GM19025 (cell line): ENCODE data around the gene NOD2.

ENCODE experiments used
- ATAC-seq: cut with Tn5 transposase; IDR thresholded peaks from one replicate; pipeline ENCODE4 v1.9.1; 2021; ENCODE audit warnings: mild to moderate bottlenecking, low read depth, moderate library complexity; ENCODE audit not compliant: unreplicated experiment

NOD2 gene

DNA sequence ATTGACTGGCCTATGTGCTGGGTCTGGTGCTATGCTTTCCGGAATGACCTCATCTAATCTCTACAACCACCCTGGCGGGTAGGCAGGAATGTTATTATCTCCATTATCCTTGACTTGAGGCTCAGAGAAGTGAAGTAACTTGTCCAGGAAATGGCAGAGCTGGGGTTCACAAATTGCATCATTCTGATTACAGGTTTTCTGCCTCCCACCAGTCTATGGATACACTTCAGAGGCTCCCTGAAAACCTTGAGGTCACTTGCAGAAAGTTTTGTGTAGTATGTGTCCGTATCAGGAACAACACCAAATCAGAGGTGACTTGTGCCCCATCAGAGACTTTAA lies 19.1 kb downstream of the NOD2 start:
- ATAC-seq = no peak

DNA sequence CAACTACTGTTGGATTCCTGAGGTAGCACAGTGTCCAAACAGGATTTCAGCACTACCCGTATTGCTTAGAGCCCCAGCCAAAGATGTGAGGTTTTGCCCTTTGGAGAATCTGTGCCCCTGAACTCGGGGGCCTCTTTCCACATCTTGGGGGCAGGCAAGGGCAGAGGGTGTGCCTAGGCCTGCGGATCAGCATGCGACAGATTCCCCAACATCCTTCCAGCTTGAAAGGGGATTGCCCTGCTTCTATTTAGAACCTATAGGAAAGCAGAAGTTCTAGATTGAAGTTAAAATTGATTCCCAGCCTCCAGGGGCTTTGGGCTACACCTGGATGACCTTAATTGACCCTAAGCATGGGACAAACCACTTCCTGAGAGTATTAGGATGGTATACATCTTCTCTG lies 19.6 kb downstream of the NOD2 start:
- ATAC-seq = no peak

DNA sequence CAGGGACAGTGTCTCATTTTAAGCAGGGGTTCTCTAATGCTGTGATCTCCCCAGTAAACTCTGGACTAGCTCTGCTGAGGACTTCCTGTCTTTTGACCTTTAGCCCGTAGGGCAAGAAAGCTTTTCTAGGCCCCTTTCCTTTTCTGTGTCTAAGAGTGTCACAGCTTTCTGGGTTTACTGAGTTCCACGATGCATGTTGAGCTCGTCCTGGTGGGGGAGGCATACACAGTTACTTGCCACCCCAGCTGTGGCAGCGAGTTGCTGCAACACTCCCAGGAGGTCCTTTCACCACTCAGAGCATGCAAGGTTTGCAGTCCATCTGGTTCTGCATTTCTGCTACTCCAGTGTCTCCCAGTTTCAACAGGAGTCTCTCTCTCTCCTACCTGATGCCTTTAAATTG lies 23.7 kb downstream of the NOD2 start:
- ATAC-seq = no peak

DNA sequence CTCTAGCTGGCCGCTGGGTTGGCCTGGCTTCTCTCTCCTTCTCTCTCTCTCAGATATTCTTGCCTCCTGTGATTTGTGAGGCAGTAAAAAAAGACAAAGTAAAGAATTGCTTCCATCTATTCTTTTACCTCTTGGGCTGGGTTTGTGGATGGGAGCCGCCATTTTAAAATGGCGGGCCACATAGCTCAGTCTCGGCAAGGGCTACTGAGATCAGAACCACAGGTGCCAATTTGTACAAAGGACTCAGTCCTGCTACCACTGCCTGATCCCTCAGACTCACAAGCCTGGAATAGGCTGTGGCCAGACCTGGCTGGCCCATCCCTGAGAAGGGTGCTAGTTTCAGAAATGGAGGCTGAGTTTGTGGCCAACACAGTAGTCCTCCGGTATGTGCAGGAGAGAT lies 24.1 kb downstream of the NOD2 start:
- no peak for ATAC-seq

DNA sequence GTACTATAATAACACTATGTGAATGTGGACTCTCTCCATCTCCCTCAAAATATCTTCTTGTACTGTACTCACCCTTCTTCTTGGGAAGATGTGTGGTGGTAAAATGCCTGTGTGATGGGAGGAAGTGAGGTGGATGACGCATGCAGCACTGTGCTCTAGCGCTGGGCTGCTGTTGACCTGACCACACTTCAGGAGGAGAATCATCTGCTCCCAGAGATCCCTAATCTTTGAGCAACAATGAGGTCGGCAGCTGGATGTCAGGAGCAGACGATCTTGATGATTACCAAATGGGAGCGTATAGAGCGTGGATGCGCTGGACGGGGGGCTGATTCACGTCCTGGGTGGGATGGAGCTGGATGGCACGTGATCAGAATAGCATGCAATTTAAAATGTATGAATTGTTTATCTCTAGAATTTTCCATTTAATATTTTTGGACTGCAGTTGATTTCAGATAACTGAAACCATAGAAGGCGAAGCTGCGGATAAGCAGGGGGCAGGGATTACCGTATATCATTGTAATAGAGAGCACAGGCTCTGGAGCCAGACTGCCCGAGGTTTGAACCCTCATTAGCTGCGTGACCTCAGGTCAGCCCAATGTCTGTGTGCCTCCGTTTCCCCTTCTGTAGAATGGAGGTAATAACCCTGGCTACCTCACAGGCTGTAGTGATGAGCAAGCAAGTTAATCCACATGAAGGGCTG lies 24.8 kb downstream of the NOD2 start:
- no peak for ATAC-seq

DNA sequence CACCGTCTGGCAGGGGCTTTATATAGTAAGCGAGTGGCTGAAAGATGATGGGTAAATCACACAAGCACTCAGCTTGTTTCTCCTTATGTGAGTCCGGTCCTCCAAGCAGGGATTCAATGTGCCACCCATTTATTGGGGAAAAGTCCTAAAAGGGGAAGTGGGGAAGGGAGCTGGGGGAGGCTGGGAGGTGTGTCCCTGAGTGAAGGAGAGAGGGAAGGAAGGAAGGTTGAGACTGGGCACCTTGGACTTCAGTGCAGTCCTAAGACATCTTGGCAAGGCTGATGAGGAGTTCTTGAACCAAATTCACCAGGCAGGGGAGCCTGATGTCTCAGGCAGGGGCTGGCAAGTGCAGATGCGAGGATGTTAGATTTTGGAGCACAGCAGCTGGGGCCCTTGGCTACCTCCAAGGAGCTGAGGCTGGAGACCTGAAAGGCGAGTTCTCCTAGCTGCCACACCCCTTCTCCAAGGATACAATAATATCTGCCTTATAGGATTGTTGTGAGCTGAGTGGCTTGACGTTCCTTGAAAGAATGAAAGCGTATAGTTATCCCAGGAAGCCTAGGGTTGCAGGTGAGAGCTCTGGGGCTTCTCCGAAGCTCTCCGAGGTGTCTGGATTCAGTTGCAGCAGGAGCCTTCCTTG lies 25.5 kb downstream of the NOD2 start:
- ATAC-seq = no peak

DNA sequence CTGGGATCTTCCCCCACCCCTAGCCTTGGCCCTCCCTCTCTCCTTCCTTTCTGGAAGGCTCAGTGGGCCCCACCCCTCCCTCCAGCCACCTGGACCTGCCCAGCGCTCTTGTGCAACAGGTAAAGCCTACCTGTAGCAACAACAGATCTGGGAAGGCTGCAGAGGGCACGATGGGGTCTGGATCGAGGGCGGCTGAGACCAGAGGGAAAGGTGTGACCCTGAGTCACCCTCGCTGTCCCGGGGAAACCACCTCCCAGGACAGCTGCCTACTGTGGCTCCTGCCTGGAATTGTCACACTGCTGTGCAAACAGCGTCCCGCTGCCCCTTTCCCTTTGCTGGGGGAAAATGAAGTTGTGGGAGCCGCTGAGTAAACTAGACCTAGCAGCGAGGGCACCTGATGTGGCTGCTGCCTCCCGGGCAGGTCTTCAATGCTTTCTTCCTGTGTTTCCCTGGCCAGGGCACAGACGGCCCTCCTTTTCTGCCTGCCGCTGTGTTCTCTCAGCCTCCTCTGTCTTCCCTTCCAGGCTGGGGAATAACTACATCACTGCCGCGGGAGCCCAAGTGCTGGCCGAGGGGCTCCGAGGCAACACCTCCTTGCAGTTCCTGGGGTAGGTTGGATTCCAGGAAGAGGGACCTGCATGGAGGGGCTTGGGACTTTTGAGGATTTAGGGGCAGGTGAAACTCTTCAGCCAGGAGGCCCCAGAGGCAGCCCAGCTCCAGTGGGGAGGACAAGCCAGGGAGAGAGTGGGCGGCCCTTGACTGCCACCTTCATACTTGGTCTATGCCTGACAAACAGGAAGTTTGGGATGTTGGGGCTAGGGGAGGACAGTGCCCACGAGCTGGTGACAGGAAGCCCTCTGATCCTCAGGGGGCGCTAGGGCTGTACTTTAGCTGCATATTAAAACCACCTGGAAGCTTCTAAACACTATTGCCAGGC lies 26.3 kb downstream of the NOD2 start:
- ATAC-seq = no peak

DNA sequence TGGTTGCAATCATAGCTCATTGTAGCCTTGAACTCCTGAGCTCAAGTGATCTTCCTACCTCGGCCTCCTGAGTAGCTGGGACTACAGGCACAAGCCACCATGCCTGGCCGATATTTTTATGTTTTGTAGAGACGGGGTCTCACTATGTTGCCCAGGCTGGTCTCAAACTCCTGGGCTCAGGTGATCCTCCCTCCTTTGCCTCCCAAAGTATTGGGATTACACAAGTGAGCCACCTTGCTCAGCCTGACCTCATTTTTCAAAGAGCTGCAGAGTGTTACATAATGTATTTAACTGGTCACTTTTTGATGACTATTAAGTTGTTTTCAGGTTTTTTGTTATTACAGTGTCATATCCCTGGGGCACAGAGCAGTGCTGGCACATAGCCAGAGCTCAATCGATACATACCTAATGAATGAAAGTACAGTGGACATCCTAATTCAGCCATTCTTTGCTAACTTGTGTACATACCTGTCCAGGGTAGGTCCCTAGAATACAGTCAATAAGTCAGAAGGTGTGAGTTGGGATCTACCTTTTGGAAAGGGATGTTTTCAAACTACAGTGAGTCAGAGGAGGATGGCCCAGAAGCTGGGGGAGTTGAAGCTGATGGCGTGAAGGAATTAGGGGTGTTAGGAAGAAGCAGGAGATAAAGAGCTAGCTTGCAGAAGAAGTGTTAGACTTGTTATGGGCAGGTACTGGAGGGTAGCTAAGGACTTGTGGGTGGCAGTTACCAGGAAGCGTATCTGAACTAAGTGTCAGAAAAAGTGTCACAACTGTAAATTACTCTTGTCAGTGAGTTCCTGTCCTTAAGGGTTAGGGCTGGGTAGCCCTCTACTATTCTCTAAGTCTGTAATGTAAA lies 28.4 kb downstream of the NOD2 start:
- no peak for ATAC-seq

DNA sequence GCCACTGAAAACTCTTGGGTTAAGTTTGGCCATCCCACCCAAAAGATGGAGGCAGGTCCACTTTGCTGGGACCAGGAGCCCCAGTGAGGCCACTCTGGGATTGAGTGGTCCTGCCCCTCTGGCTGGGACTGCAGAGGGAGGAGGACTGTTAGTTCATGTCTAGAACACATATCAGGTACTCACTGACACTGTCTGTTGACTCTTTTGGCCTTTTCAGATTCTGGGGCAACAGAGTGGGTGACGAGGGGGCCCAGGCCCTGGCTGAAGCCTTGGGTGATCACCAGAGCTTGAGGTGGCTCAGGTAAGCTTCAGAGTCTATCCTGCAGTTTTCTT lies 29.0 kb downstream of the NOD2 start:
- no peak for ATAC-seq

DNA sequence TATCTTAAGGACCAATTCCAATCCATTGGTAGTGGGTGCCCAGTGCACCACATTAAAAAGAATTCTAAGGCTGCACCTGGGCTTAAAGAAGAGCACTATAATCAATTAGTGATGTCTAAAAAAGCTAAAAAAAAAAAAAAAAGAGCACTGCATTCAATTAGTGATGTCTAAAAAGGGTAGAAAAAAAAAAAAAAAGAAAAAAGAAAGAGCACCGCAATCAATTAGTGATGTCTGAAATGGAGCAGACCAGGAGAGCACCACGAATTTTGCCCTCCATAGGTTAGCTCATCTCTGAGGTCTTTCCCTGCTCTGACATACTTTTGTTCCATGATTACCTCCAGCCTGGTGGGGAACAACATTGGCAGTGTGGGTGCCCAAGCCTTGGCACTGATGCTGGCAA lies 29.6 kb downstream of the NOD2 start:
- no peak for ATAC-seq

DNA sequence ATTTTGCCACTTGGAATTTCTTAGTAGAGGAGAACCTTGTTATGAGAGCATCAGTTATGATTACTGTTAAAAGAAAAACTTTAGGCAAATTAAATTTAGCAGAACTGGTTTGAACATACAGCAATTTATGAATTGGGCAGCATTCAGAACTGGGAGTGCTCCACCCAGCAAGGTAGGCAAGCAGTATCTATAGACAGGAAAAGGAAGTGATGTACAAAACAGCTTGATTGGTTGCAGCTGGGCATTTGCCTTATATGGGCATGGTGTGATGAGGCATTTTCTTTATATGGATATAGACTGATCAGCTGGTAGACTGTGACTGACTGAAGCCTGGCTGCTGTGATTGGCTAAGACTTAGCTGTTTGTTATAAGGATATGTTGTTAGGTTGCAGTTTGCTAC lies 30.9 kb downstream of the NOD2 start:
- no peak for ATAC-seq

DNA sequence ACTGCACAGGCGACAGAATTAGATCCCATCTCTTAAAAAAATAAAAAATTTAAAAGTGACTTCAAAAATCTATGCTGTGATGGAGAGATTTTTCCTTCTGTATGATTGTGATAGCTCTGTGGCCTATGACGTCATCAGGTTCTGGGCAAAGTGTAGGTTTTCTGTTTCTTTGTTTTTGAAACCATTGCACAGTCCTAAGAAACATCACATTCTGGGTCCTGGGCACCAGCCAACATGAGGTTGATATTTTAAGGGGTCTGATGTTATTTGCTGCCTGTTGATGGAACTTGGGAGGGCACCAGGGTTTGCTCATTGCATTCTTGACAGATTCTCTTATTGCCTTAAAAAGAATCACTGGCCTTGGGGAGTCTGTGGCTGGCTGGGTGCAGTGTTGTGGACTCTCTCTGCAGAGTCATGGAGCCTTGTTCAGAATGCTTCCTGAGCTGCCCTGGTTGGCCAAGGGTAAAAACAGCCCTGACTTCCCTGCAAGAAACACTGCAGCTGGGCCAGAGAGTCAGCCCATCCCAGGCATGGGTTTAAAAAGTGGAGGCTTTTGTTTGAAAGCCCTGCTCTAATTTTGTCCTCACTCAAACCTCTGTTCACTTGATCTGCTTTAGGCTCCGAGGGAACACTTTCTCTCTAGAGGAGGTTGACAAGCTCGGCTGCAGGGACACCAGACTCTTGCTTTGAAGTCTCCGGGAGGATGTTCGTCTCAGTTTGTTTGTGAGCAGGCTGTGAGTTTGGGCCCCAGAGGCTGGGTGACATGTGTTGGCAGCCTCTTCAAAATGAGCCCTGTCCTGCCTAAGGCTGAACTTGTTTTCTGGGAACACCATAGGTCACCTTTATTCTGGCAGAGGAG lies 38.0 kb downstream of the NOD2 start:
- no peak for ATAC-seq

DNA sequence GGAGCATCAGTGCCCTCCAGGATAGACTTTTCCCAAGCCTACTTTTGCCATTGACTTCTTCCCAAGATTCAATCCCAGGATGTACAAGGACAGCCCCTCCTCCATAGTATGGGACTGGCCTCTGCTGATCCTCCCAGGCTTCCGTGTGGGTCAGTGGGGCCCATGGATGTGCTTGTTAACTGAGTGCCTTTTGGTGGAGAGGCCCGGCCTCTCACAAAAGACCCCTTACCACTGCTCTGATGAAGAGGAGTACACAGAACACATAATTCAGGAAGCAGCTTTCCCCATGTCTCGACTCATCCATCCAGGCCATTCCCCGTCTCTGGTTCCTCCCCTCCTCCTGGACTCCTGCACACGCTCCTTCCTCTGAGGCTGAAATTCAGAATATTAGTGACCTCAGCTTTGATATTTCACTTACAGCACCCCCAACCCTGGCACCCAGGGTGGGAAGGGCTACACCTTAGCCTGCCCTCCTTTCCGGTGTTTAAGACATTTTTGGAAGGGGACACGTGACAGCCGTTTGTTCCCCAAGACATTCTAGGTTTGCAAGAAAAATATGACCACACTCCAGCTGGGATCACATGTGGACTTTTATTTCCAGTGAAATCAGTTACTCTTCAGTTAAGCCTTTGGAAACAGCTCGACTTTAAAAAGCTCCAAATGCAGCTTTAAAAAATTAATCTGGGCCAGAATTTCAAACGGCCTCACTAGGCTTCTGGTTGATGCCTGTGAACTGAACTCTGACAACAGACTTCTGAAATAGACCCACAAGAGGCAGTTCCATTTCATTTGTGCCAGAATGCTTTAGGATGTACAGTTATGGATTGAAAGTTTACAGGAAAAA lies 38.8 kb downstream of the NOD2 start:
- no peak for ATAC-seq

DNA sequence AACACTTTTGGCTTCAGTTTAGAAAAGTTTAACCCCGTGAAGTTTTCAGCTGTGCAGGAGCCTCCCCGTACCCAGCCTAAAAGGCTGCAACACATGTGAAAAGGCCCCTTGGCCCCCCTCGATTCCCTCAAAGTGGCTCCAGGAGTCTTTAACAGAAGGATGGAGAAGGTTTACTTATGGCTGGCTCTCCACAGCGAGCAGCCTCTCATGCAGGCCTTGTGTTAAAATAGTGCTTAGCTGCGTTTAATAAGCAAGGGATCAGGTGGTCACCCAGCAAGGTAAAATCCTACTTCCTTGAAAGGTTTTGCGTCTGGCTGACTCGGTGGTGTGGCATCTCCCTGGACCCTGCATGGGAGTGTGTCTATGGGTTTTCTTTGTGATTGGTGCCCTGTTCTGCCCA lies 40.1 kb downstream of the NOD2 start:
- no peak for ATAC-seq

DNA sequence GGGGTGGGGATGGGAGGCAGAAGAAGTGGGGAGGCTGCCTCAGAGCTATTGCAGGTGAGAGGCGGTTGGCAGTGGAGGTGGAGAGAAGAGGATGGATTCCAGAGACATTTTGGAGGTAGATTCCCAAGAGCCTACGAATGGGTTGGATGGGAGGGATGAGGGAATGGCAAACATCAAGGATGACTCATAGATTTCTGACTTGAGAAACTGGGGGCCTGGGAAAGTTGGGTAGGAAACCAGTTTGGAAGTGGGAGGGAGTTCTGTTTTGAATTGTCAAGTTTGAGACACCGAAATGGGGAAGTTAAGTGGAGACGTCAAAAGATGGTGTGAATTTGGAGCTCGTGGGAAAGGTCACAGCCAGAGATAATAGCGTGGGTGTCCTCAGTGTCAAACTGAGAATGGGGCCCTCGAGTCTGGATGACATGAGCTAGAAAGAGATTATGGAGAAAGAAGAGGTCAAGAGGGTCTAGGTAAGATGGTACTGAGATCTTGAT lies 42.3 kb downstream of the NOD2 start:
- no peak for ATAC-seq

DNA sequence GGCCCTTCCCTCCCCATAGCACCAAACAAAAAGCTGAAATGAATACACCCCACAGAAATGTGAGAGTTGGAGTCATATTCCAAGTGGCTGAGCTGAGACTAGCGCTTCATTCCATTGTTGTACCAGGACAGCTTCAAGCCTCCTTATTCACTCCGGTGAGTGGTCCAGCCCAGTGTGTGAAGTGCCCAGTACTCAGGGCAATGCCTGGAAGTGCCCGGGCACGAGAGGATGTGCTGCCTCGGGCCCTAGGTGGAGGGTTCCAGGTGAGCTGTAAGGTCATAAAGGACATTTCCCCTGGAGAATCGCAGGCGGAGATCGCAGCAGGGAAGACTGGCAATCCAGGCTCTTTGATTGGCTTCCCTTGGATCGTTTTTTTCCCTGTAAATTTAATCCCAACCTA lies 43.0 kb downstream of the NOD2 start:
- ATAC-seq = no peak

DNA sequence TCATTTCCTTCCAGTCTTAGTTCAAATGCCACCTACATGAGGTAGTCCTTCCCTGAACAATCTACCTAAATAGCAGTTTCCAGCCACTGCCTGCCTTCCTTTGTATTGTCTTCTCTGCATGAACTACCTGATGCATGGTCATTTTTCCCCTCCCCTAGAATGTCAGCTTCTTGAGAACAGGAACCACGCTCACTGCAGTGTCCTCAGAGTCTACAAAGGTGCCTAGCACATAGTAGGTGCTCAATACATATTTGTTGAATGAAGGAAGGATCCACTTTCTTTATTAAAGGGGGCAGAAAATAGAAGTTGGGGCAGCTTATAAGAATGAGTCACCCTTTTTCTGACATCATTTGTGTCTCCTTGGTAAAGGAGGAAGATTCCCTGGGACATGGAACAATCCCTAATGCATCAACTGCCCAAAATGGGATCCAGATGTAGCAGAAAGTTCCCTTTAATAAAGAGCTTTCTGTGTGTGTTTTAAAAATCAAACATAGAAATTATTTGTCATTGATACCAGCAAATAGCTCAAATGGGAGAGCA lies 44.1 kb downstream of the NOD2 start:
- no peak for ATAC-seq

DNA sequence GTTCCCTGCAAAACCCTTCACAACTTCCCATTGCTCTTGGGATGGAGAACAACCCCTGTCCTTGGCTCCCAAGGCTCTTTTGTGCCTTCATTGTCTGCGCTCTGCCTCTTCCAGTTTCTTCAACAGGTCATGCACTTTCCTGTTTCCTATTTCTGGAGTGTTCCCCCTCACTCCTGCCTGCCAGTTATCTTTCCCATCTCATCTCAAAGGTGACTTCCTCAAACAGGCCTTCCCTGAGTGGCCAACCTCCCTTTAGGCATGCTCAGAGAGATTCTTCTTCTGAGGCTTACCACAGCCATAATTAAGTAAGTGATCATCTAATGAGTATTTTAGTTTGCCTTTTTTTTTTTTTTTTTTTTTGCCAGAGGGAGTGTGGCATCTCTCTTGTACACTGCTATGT lies 45.6 kb downstream of the NOD2 start:
- ATAC-seq = no peak

DNA sequence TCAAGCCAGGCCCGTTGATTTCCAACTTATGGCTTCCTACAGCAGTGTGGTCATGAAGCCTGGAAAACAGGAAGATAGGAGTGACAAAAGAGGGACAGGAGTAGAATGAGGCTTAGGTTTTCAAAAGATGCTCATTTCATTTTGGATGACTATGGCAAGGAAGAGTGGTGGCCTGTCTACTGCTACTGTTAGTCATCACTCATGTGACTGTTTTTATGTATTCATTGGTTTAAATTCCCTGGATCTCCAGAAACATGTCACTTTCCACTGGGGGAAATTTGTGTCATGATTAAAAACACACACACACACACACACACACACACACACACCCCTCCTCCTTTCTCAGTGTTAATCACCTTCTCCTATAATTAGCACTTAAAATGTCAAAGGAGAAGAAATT lies 47.3 kb downstream of the NOD2 start:
- ATAC-seq = no peak
